Astrocyte (in vitro differentiated cells and primary cell): ENCODE data around the gene CBLC. TPM values are rescaled to one million over a fixed set of nuclear protein-coding genes. Genes with fewer than 3 reads are reported as not detected.
A peak's percentile ranks its signal among the peaks of the same experiment; 100 is the strongest.

Experiments
- DNase-seq: peaks from one replicate; pipeline ENCODE4 v3.0.0-alpha.2; 2010; ENCODE audit warnings: low read depth
- FAIRE-seq: peaks from 2 replicates; lab custom pipeline; 2011; peaks lifted over from hg19 to GRCh38; lab: Jason Lieb, UNC
- H2AFZ ChIP-seq: 2 replicates; pipeline ENCODE4 v1.6.0; 2012; ENCODE audit warnings: low read depth, low read length, inconsistent platforms
- H3K27ac ChIP-seq: 2 replicates; pipeline ENCODE4 v1.5.1; 2011; ENCODE audit warnings: low read depth, low read length, inconsistent platforms
- H3K27me3 ChIP-seq: 2 replicates; pipeline ENCODE4 v1.6.0; 2011; ENCODE audit warnings: low read length, inconsistent platforms; ENCODE audit not compliant: insufficient read depth
- H3K36me3 ChIP-seq: 2 replicates; pipeline ENCODE4 v1.5.1; 2011; ENCODE audit warnings: low read length, inconsistent platforms; ENCODE audit not compliant: insufficient read depth
- H3K4me1 ChIP-seq: 2 replicates; pipeline ENCODE4 v1.5.1; 2011; ENCODE audit warnings: low read length, inconsistent platforms; ENCODE audit not compliant: insufficient read depth
- H3K4me2 ChIP-seq: 2 replicates; pipeline ENCODE4 v1.6.0; 2012; ENCODE audit warnings: low read length, inconsistent platforms
- H3K4me3 ChIP-seq: 2 replicates; pipeline ENCODE4 v1.5.1; 2011; ENCODE audit warnings: low read depth, mild to moderate bottlenecking, low read length, inconsistent platforms; ENCODE audit not compliant: insufficient read depth
- H3K79me2 ChIP-seq: 2 replicates; pipeline ENCODE4 v1.6.0; 2012; ENCODE audit warnings: mild to moderate bottlenecking, low read length, inconsistent platforms; ENCODE audit not compliant: insufficient read depth
- H3K9ac ChIP-seq: 2 replicates; pipeline ENCODE4 v1.6.0; 2012; ENCODE audit warnings: mild to moderate bottlenecking, low read length, inconsistent platforms
- H3K9me3 ChIP-seq: 2 replicates; pipeline ENCODE4 v1.5.1; 2012; ENCODE audit warnings: low read depth, mild to moderate bottlenecking, low read length, inconsistent platforms; ENCODE audit not compliant: insufficient read depth
- H4K20me1 ChIP-seq: 2 replicates; pipeline ENCODE4 v1.6.0; 2012; ENCODE audit warnings: low read length, inconsistent platforms; ENCODE audit not compliant: insufficient read depth
- H3K27ac Mint-ChIP-seq: one replicate; pipeline ENCODE4 v1.8.0; 2021; ENCODE audit warnings: mild to moderate bottlenecking, mixed read lengths; ENCODE audit not compliant: unreplicated experiment
- H3K27me3 Mint-ChIP-seq: one replicate; pipeline ENCODE4 v1.8.0; 2021; ENCODE audit warnings: low read depth, mixed read lengths; ENCODE audit not compliant: unreplicated experiment
- H3K36me3 Mint-ChIP-seq: one replicate; pipeline ENCODE4 v1.8.0; 2021; ENCODE audit warnings: low read depth, mixed read lengths; ENCODE audit not compliant: unreplicated experiment
- H3K4me1 Mint-ChIP-seq: one replicate; pipeline ENCODE4 v1.8.0; 2021; ENCODE audit warnings: low read depth, mixed read lengths; ENCODE audit not compliant: unreplicated experiment
- H3K4me3 Mint-ChIP-seq: one replicate; pipeline ENCODE4 v1.8.0; 2021; ENCODE audit warnings: mild to moderate bottlenecking, moderate library complexity, mixed read lengths; ENCODE audit not compliant: unreplicated experiment
- H3K9me3 Mint-ChIP-seq: one replicate; pipeline ENCODE4 v1.8.0; 2021; ENCODE audit warnings: mild to moderate bottlenecking, mixed read lengths; ENCODE audit not compliant: unreplicated experiment
- EZH2 ChIP-seq: IDR thresholded peaks from 2 replicates; pipeline ENCODE4 v1.6.1; 2012; ENCODE audit warnings: mild to moderate bottlenecking, low read length, inconsistent platforms; ENCODE audit not compliant: insufficient read depth
- total RNA-seq: library from RNA; stranded (reverse); gene quantifications from 2 replicates; pipeline ENCODE4 v1.2.1, GENCODE V29; 2021
- TF ChIP-seq, protein P1 (sequence below): IDR thresholded peaks from 2 replicates; pipeline ENCODE4 v1.5.1; 2011; ENCODE audit warnings: low read depth, mild to moderate bottlenecking, inconsistent platforms, low read length, moderate library complexity; ENCODE audit not compliant: insufficient read depth

The CBLC gene
- total RNA-seq, 1 donor from 2014 or later, result not detected

DNA sequence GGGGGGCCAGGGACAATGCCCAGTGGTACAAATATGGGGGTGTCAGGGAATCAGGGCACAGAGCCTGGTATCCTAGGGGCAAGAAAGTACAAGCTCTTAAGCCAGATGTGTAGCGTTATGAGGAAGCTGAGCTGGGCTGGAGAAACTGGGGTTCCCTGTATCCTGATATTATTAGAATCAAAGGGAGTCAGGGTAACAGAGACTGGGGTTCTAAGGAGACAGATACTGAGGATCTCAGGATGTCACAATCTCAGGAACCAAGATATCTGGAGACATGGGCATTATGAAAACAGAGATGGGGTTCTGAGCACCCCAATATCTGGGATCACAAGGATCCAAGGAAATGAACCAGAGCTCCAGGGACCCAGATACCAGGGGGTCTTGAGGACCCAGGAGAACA lies 28.4 kb upstream of the CBLC start:
- peaks cover 41% of the 10 kb centered on the region for H3K4me1 ChIP-seq
- Mint-ChIP-seq H3K36me3 (peaks cover 11% of the 10 kb centered on the region), H3K27ac (peak overlapping the region; percentile 77), H3K4me1 (peaks cover 23% of the 10 kb centered on the region), H3K27me3 (peaks cover 12% of the 10 kb centered on the region), H3K4me3 (peak overlapping the region; percentile 88), H3K9me3 (no peaks in the 10 kb centered on the region)
- H3K9me3 ChIP-seq, result no peaks in the 10 kb centered on the region
- H3K4me2 ChIP-seq, result peak overlapping the region; percentile 99
- H3K27ac ChIP-seq, result peak overlapping the region; percentile 40
- peaks cover 36% of the 10 kb centered on the region for H4K20me1 ChIP-seq
- peak overlapping the region; percentile 83 for H3K9ac ChIP-seq
- H3K79me2 ChIP-seq, result peaks cover 29% of the 10 kb centered on the region
- H3K4me3 ChIP-seq, result peak overlapping the region; percentile 67
- DNase-seq (no peak), FAIRE-seq (no peak)
- TF ChIP-seq, protein P1, sequence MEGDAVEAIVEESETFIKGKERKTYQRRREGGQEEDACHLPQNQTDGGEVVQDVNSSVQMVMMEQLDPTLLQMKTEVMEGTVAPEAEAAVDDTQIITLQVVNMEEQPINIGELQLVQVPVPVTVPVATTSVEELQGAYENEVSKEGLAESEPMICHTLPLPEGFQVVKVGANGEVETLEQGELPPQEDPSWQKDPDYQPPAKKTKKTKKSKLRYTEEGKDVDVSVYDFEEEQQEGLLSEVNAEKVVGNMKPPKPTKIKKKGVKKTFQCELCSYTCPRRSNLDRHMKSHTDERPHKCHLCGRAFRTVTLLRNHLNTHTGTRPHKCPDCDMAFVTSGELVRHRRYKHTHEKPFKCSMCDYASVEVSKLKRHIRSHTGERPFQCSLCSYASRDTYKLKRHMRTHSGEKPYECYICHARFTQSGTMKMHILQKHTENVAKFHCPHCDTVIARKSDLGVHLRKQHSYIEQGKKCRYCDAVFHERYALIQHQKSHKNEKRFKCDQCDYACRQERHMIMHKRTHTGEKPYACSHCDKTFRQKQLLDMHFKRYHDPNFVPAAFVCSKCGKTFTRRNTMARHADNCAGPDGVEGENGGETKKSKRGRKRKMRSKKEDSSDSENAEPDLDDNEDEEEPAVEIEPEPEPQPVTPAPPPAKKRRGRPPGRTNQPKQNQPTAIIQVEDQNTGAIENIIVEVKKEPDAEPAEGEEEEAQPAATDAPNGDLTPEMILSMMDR, result no peak
- TF ChIP-seq EZH2, result no peak
- no peak overlapping the region for H2AFZ ChIP-seq
- H3K27me3 ChIP-seq, result no peaks in the 10 kb centered on the region
- H3K36me3 ChIP-seq, result no peaks in the 10 kb centered on the region

DNA sequence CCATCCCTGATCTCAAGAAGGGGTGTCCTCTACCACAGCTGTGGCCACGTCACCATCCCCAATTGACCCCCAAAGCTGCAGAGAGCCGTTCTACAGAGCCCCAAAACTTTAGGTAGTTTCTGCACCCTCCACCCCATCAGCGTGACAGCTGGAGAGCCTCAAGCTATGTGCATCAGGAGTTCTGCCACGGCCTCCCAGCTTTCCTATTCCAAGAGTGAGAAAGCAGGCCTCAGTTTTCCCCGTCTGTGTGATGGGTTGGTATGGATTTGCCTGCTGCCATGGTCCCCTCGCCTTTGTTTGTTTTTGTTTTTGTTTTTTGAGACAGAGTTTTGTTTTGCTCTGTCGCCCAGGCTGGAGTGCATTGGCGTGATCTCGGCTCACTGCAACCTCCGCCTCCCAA lies 27.7 kb upstream of the CBLC start:
- H3K4me3 Mint-ChIP-seq, result peak overlapping the region; percentile 88
- peaks cover 33% of the 10 kb centered on the region for H3K79me2 ChIP-seq
- peaks cover 44% of the 10 kb centered on the region for H3K4me1 ChIP-seq
- FAIRE-seq, result no peak
- TF ChIP-seq, protein P1, result no peak
- no peak for TF ChIP-seq EZH2
- peaks cover 12% of the 10 kb centered on the region for H3K36me3 Mint-ChIP-seq
- H3K9me3 Mint-ChIP-seq, result no peaks in the 10 kb centered on the region
- H3K4me3 ChIP-seq, result peak overlapping the region; percentile 67
- H3K9me3 ChIP-seq, result no peaks in the 10 kb centered on the region
- no peak overlapping the region for H2AFZ ChIP-seq
- no peaks in the 10 kb centered on the region for H3K27me3 ChIP-seq
- peaks cover 27% of the 10 kb centered on the region for H3K4me1 Mint-ChIP-seq
- no peak overlapping the region for H3K27ac Mint-ChIP-seq
- peak overlapping the region; percentile 83 for H3K9ac ChIP-seq
- peak overlapping the region; percentile 99 for H3K4me2 ChIP-seq
- peaks cover 12% of the 10 kb centered on the region for H3K27me3 Mint-ChIP-seq
- no peaks in the 10 kb centered on the region for H3K36me3 ChIP-seq
- peaks cover 40% of the 10 kb centered on the region for H4K20me1 ChIP-seq
- H3K27ac ChIP-seq, result no peak overlapping the region
- no peak for DNase-seq

DNA sequence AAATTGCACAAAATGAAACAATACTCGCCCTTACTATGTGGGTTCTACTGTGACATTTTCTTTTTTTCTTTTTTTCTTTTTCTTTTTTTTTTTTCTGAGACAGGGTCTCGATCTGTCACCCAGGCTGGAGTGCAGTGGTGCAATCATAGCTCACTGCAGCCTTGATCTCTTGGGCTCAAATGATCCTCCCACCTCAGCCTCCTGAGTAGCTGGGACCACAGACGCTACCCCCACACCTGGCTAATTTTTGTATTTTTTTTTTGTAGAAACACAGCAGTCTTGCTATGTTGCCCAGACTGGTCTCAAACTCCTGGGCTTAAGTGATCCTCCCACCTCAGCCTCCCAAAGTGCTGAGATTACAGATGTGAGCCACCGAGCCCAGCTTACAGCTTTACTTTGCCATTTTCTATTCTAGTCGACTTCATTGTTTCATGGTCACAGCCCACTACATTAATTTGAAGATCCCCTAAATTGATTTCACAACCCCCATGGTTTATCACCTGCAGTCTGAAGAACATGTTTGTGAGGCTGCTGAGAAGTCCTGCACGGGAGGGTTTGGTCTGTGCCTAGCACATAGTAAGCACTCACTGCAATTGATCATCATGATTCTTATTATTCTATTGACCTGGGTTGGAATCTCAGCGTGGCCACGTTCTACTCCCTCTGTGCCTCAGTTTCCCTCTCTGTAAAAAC lies 25.4 kb upstream of the CBLC start:
- DNase-seq (no peak), FAIRE-seq (no peak)
- peaks cover 36% of the 10 kb centered on the region for H3K79me2 ChIP-seq
- peak overlapping the region; percentile 92 for H3K4me2 ChIP-seq
- H3K27me3 Mint-ChIP-seq, result peaks cover 8% of the 10 kb centered on the region
- H3K9ac ChIP-seq, result no peak overlapping the region
- no peaks in the 10 kb centered on the region for H3K9me3 ChIP-seq
- no peaks in the 10 kb centered on the region for H3K9me3 Mint-ChIP-seq
- peaks cover 30% of the 10 kb centered on the region for H3K4me1 Mint-ChIP-seq
- H3K27ac ChIP-seq, result no peak overlapping the region
- H3K4me3 ChIP-seq, result no peak overlapping the region
- peaks cover 12% of the 10 kb centered on the region for H3K36me3 Mint-ChIP-seq
- peaks cover 5% of the 10 kb centered on the region for H3K36me3 ChIP-seq
- peaks cover 54% of the 10 kb centered on the region for H3K4me1 ChIP-seq
- H3K27me3 ChIP-seq, result no peaks in the 10 kb centered on the region
- H3K4me3 Mint-ChIP-seq, result peak overlapping the region; percentile 18
- H2AFZ ChIP-seq, result no peak overlapping the region
- TF ChIP-seq, protein P1, result no peak
- no peak for TF ChIP-seq EZH2
- peaks cover 55% of the 10 kb centered on the region for H4K20me1 ChIP-seq
- H3K27ac Mint-ChIP-seq, result no peak overlapping the region
